IPS-18a (cell line): Measurements from ENCODE around the gene CORO2B.
"Not testable (repeated sequence)": the region's sequence is repeated elsewhere in the genome, so short reads cannot be mapped to it uniquely, and the experiment has no call there.

Source experiments
- H3K27ac ChIP-seq: one replicate; pipeline ENCODE4 v1.5.1; 2013; ENCODE audit warnings: low read length
- H3K27me3 ChIP-seq: one replicate; pipeline ENCODE4 v1.6.1; 2013; ENCODE audit warnings: mild to moderate bottlenecking, low read length; ENCODE audit not compliant: control insufficient read depth, insufficient read depth
- H3K36me3 ChIP-seq: one replicate; pipeline ENCODE4 v1.6.1; 2013; ENCODE audit warnings: low read depth, low read length; ENCODE audit not compliant: control insufficient read depth
- H3K4me1 ChIP-seq: one replicate; pipeline ENCODE4 v1.6.1; 2013; ENCODE audit warnings: low read depth, low read length; ENCODE audit not compliant: control insufficient read depth
- H3K4me3 ChIP-seq: one replicate; pipeline ENCODE4 v1.5.1; 2013; ENCODE audit warnings: low read length
- H3K9ac ChIP-seq: one replicate; pipeline ENCODE4 v1.6.1; 2013; ENCODE audit warnings: mild to moderate bottlenecking, low read length, moderate library complexity
- H3K9me3 ChIP-seq: one replicate; pipeline ENCODE4 v1.6.1; 2013; ENCODE audit warnings: low read depth, low read length; ENCODE audit not compliant: control insufficient read depth

Gene CORO2B

DNA sequence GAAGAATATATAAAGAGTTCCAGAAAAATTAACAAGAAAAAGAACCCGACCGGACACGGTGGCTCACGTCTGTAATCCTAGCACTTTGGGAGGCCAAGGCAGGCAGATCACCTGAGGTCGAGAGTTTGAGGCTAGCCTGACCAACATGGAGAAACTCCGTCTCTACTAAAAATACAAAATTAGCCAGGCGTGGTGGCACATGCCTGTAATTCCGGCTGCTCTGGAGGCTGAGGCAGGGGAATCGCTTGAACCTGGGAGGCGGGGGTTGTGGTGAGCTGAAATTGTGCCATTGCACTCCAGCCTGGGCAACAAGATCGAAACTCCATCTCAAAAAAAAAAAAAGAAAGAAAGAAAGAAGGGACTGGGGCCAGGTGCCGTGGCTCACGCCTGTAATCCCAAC lies 68.6 kb downstream of the CORO2B start:
- H3K4me3 ChIP-seq, H3K9me3 ChIP-seq, H3K27me3 ChIP-seq, H3K36me3 ChIP-seq, H3K9ac ChIP-seq, H3K27ac ChIP-seq: not testable (repeated sequence)
- H3K4me1 ChIP-seq, result peaks cover 12% of the 10 kb centered on the region

DNA sequence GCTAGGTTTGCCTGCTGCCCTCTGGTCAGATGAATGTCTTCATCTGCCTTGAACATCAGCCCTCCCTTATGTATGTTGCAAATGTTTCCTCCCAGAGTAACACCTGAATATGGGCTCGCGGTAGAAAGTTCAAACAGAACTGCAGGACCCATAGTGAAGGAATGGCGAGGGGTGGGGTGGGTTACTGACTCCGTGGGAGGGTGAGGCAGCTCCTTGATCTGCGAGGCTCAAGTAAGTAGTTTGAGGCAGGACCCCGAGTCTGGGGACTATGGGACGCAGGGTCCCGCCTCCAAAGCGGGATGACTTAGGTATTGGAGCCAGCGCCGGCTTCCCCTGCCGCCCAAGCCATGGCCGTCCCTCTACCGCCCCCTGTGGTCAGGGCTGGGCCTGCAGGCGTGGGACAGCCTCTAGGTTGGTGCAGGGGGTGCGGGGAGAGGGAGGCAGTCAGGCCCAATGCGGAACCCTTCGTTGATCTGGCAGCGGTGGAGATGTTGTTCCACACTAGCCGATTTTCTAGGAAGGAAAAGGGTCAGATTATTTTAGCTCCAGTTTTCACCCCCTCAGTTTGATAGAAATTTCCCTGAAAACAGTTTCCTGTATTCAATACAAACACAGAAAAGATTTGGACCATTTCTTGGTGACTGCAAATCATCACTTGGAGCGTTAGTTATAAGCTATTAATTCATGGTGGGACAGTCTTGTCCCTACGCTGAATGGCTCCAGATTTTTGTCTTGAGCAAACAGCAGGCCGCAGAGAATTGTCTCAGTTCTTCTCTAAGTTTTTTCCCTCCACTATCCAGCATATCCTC lies 72.3 kb downstream of the CORO2B start:
- H3K27me3 ChIP-seq, result no peaks in the 10 kb centered on the region
- no peak overlapping the region for H3K27ac ChIP-seq
- H3K4me1 ChIP-seq, result peaks cover 24% of the 10 kb centered on the region
- no peaks in the 10 kb centered on the region for H3K9me3 ChIP-seq
- H3K9ac ChIP-seq, result no peak overlapping the region
- no peaks in the 10 kb centered on the region for H3K36me3 ChIP-seq
- H3K4me3 ChIP-seq, result peak overlapping the region; percentile 29

DNA sequence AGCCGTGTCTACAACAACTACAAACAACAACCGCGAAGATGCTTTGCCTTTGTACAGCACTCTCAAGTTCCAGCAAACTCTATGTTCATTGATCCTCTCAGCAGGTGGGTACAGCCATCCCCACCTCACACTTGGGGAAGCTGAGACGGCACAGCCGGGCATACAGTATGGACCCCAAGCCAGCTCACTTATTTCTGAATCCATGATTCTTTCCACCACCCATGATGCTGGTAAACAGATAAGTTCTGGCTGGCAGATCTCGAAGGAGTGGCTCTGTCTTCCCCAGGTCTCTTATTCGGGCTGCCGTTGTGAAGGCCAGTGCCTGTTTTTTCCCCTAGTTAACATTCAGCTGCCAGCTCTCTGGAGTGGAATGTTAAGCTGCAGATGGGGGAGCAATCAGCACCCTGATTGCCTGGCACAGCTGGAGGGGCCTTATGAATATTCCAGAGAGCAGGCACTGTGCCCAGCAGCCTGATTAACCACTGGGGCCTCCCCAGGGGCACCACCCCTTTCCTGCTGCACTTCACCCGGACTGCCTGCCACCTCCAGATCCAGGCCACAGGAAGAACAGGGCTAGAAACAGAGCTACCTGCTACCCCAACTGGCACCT lies 73.2 kb downstream of the CORO2B start:
- no peak overlapping the region for H3K9ac ChIP-seq
- peaks cover 24% of the 10 kb centered on the region for H3K4me1 ChIP-seq
- H3K4me3 ChIP-seq, result no peak overlapping the region
- H3K27ac ChIP-seq, result no peak overlapping the region
- H3K27me3 ChIP-seq, result no peaks in the 10 kb centered on the region
- H3K9me3 ChIP-seq, result no peaks in the 10 kb centered on the region
- H3K36me3 ChIP-seq, result no peaks in the 10 kb centered on the region

DNA sequence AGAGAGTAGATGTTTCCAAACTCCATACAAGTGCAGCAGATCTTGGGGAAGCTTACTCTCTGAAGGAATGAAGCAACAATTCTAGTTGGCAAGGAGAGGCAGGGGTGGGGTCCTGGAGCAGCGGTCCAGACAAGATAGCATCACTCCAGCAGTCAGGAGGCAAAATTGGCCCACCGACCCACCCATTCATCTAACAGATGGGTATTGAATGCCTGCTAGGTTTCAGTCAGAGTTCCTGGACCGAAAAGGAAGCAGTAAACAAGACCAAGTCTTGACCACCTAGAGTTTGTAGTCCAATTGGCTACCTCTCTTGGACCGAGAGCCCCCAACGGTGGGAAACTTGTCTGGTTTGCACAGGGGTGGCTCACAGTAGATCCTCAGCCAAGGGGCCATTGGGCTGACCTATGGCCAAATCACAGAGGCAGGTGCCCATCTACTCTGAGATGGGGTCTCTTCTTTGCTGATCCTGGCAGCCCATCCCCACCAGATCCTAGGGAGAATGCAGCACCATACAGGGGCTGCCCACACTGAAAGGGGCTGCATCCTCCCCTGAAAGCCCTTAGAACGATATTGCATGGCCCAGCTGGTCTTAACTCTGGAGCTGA lies 74.3 kb downstream of the CORO2B start:
- no peak overlapping the region for H3K4me3 ChIP-seq
- no peaks in the 10 kb centered on the region for H3K27me3 ChIP-seq
- no peak overlapping the region for H3K9ac ChIP-seq
- no peaks in the 10 kb centered on the region for H3K36me3 ChIP-seq
- peaks cover 24% of the 10 kb centered on the region for H3K4me1 ChIP-seq
- H3K27ac ChIP-seq, result no peak overlapping the region
- no peaks in the 10 kb centered on the region for H3K9me3 ChIP-seq

DNA sequence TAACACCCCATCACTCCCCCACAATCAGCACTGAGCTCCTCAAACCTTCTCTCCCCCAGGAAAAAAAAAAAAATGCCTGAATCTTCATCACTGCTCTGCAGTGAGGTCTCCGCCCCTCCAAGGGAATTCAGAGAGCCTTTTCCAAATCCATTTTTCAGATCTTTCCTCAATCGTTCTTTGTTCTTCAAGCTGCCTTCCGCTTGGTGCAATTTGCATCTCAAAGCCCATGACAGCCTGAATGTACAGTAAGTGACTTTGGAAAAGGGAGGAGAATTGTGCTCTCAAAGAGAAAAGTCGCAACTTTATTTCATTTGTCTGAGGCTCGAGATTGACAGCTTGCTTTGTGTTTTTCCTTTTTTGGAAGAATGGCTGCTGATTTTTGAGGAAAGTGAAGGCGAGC lies 75.0 kb downstream of the CORO2B start:
- Histone ChIP-seq H3K4me3 (no peak overlapping the region), H3K4me1 (peaks cover 27% of the 10 kb centered on the region), H3K9me3 (no peaks in the 10 kb centered on the region), H3K27ac (no peak overlapping the region), H3K36me3 (no peaks in the 10 kb centered on the region), H3K27me3 (no peaks in the 10 kb centered on the region), H3K9ac (no peak overlapping the region)

DNA sequence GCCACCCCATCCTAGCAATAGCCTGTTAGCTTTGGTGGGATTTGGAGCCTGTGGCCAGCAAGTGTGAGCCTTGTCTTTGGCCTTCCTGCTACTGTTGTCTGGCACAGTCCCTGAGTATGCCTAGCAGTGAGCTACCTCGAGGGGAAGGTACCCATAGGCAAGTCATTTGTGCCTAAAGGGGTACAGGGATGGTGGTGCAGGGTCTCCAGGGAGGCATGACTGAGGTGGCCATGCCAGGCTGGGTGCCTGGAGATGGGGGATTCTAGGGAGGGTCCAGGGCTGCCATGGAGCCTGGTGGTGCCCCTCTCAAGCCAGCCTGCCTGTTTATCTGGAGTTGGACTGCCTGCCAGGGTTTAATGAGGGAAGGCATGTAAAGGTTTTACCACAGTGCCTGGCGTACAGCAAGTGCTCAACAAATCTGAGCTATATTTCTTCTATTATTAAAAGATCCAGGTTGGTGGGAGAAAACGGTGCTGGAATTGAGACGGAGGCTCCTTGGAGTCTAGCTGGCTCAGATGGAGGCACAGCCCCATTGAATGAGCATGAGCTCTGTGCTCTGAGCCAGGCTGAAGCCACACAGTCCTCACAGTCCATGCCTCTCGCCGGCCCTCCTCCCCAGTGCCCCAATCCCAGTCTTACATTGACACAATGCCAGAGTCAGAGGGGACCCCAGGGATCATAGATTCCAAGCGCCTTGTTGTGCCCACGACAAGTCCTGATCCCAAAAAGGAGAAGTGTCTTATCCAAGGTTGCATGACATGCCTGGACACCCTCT lies 76.2 kb downstream of the CORO2B start:
- Histone ChIP-seq H3K9ac (no peak overlapping the region), H3K36me3 (no peaks in the 10 kb centered on the region), H3K4me3 (no peak overlapping the region), H3K27me3 (no peaks in the 10 kb centered on the region), H3K9me3 (no peaks in the 10 kb centered on the region), H3K4me1 (peaks cover 27% of the 10 kb centered on the region), H3K27ac (no peak overlapping the region)

DNA sequence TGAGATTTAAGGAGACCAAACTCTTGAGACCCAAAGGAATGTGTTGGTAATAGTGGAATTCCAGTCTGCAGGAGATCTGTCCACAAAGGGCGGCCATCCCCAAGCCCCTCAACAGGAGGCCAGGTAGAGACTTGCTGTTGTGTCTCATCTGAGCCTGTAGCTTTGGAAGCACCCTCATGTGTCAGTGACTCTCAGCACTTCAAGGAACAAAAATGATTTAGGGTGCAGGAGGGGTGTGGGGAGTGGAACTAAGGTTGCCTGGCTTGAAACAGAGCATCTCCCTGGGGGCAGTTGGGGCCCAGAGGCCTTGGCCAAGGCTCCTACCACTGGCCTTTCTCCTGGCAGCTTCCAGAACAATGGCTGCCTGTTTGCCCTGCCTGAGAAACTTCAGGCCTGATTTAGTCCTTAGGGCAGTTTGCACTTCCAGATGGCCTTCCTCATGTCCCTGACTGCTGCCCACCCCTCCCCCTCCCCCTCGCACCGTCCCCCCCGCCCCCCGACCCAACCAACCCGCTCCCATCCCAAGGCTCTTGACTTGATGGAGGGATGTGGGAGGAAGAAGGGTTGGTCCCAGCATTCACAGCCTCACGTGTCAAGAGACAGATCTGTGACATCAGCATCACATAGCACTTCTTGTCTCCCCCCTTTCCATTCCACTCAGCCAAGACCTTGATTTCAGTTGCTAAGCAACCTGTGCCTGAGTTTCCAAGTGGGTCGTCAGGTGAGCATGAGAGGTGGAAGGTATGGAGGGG lies 77.1 kb downstream of the CORO2B start:
- Histone ChIP-seq H3K4me1 (peaks cover 27% of the 10 kb centered on the region), H3K4me3 (no peak overlapping the region), H3K9ac (no peak overlapping the region), H3K27ac (no peak overlapping the region), H3K27me3 (no peaks in the 10 kb centered on the region), H3K36me3 (no peaks in the 10 kb centered on the region), H3K9me3 (no peaks in the 10 kb centered on the region)

DNA sequence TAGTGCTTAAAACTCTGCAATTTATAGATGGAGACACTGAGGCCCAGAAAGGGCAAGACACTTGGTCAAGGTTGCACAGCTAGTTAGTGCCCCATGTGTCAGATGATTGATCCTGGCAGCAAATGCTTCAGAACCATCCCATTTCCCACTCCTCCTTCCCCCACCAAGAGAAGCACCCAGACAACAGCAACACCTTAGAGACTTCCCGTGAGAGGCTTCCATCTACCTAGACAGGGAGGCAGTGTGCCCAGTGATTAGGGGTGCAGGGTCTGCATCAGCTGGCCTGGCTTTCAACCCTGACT lies 77.6 kb downstream of the CORO2B start:
- Histone ChIP-seq H3K27ac (no peak overlapping the region), H3K4me3 (no peak overlapping the region), H3K4me1 (peaks cover 25% of the 10 kb centered on the region), H3K9me3 (no peaks in the 10 kb centered on the region), H3K36me3 (no peaks in the 10 kb centered on the region), H3K27me3 (no peaks in the 10 kb centered on the region), H3K9ac (no peak overlapping the region)

DNA sequence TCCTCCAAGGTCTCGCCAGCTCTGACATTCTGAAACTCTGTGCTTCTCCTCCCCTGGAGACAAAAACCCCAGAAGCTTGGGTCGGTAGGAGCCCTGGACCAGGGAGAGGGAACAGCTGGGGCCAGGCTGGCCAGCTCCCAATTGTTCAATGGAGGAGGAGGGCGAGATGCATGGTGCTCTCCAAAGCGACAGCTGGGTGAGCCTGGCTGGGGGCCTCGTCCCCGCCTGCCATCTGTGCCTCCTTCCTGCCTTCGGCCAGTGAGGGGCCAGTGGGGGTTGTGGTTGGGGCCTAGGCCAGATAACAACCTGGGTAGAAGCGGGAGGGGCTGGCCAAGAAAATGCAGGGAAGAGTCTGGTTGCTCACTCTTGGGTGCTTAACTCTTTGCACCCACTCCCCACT lies 79.4 kb downstream of the CORO2B start:
- Histone ChIP-seq H3K4me1 (peaks cover 14% of the 10 kb centered on the region), H3K9ac (no peak overlapping the region), H3K27me3 (no peaks in the 10 kb centered on the region), H3K36me3 (no peaks in the 10 kb centered on the region), H3K4me3 (no peak overlapping the region), H3K27ac (no peak overlapping the region), H3K9me3 (no peaks in the 10 kb centered on the region)

DNA sequence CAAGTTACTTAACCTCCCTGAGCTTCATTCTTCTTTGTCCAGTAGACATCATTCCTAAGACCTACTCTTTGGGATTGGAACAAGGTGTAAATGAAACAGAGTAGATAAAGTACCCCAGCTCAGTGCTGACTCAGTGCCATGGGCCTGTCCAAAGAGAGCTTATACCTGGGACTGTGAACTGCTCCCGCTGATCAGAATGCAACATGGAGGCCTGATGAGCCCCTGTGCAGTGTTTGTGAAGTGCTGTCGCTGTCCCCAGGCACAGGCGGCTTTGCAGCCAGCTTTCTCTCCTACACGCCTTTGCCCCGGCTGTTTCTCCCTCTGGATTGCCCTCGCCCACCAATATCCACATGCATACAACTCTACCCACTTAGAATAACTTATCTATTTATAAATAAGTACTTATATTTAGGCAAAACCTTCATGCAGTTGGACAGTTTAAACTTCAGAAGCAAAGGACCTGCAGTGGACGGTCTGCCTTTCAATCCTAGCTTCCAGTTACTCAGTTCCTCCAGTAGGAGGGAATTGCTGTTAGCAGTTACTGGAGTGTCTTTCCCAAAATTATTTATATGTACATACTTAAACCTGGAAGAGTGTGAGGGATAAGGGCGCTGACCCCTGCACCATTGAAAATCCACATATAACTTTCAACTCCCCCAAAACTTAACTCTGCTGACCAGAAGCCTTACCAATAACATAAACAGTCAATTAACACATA lies 80.0 kb downstream of the CORO2B start:
- no peak overlapping the region for H3K4me3 ChIP-seq
- no peaks in the 10 kb centered on the region for H3K9me3 ChIP-seq
- no peak overlapping the region for H3K9ac ChIP-seq
- no peaks in the 10 kb centered on the region for H3K36me3 ChIP-seq
- no peaks in the 10 kb centered on the region for H3K27me3 ChIP-seq
- peaks cover 10% of the 10 kb centered on the region for H3K4me1 ChIP-seq
- H3K27ac ChIP-seq, result no peak overlapping the region
